ENCODE data around the gene HOXC12.

The HOXC12 gene, protein sequence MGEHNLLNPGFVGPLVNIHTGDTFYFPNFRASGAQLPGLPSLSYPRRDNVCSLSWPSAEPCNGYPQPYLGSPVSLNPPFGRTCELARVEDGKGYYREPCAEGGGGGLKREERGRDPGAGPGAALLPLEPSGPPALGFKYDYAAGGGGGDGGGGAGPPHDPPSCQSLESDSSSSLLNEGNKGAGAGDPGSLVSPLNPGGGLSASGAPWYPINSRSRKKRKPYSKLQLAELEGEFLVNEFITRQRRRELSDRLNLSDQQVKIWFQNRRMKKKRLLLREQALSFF

GRCh38 chr12:53954694-53955035, at the start of gene HOXC12:
HOXC12 (plus strand) TSS chr12:53954903; CDS start chr12:53954930, 27 bp downstream.
- no peak for ATAC-seq
- TF ChIP-seq GLIS3 (CRISPR knock-in tag; IDR thresholded peaks at IDR 0.05) (no peak), ISL1 (CRISPR knock-in tag; IDR thresholded peaks at IDR 0.05) (no peak), RARB (CRISPR knock-in tag; IDR thresholded peaks at IDR 0.05) (no peak), CSRNP3 (CRISPR knock-in tag; IDR thresholded peaks at IDR 0.05) (no peak), ZFP30 (CRISPR knock-in tag; IDR thresholded peaks at IDR 0.05) (no peak), CSDC2 (CRISPR knock-in tag; IDR thresholded peaks at IDR 0.05) (no peak), ZNF8 (CRISPR knock-in tag; IDR thresholded peaks at IDR 0.05) (no peak), ZNF565 (CRISPR knock-in tag; conservative IDR thresholded peaks at IDR 0.05; ENCODE audit: low read depth) (no peak), ZC3H10 (CRISPR knock-in tag; IDR thresholded peaks at IDR 0.05) (no peak), ESRRG (CRISPR knock-in tag; IDR thresholded peaks at IDR 0.05) (no peak), PPARA (CRISPR knock-in tag; IDR thresholded peaks at IDR 0.05; ENCODE audit: borderline replicate concordance) (no peak), PATZ1 (CRISPR knock-in tag; IDR thresholded peaks at IDR 0.05; ENCODE audit: borderline replicate concordance) (no peak)
- TF ChIP-seq, protein P1, sequence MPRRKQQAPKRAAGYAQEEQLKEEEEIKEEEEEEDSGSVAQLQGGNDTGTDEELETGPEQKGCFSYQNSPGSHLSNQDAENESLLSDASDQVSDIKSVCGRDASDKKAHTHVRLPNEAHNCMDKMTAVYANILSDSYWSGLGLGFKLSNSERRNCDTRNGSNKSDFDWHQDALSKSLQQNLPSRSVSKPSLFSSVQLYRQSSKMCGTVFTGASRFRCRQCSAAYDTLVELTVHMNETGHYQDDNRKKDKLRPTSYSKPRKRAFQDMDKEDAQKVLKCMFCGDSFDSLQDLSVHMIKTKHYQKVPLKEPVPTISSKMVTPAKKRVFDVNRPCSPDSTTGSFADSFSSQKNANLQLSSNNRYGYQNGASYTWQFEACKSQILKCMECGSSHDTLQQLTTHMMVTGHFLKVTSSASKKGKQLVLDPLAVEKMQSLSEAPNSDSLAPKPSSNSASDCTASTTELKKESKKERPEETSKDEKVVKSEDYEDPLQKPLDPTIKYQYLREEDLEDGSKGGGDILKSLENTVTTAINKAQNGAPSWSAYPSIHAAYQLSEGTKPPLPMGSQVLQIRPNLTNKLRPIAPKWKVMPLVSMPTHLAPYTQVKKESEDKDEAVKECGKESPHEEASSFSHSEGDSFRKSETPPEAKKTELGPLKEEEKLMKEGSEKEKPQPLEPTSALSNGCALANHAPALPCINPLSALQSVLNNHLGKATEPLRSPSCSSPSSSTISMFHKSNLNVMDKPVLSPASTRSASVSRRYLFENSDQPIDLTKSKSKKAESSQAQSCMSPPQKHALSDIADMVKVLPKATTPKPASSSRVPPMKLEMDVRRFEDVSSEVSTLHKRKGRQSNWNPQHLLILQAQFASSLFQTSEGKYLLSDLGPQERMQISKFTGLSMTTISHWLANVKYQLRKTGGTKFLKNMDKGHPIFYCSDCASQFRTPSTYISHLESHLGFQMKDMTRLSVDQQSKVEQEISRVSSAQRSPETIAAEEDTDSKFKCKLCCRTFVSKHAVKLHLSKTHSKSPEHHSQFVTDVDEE (CRISPR knock-in tag; IDR thresholded peaks at IDR 0.05) = no peak

- no peak for TF ChIP-seq ESRRG (CRISPR knock-in tag; IDR thresholded peaks at IDR 0.05)
- no peak for TF ChIP-seq BACH2 (CRISPR knock-in tag; IDR thresholded peaks at IDR 0.05; ENCODE audit: borderline replicate concordance)
- TF ChIP-seq POU6F1 (CRISPR knock-in tag; IDR thresholded peaks at IDR 0.05; ENCODE audit: borderline replicate concordance, low read depth) = no peak
- no peak for TF ChIP-seq SNAI2 (CRISPR knock-in tag; IDR thresholded peaks at IDR 0.05)
- TF ChIP-seq TOX (CRISPR knock-in tag; IDR thresholded peaks at IDR 0.05; ENCODE audit: borderline replicate concordance) = no peak
- ATAC-seq = no peak
These were observed 47.6 kb upstream of the HOXC12 start for GRCh38 chr12:53907103-53907502.

GRCh38 chr12:53916788-53917655, 37.7 kb upstream of the HOXC12 start:
- ATAC-seq = no peak

More at GRCh38 chr12:53916788-53917655, 37.7 kb upstream of the HOXC12 start:
- TF ChIP-seq ZFP30 (CRISPR knock-in tag; IDR thresholded peaks at IDR 0.05) (no peak), ZFP3 (CRISPR knock-in tag; IDR thresholded peaks at IDR 0.05) (no peak), GLIS3 (CRISPR knock-in tag; IDR thresholded peaks at IDR 0.05) (no peak), ARNTL (CRISPR knock-in tag; IDR thresholded peaks at IDR 0.05; ENCODE audit: borderline replicate concordance, low read depth) (no peak), ISL1 (CRISPR knock-in tag; IDR thresholded peaks at IDR 0.05) (no peak), ZNF70 (CRISPR knock-in tag; IDR thresholded peaks at IDR 0.05) (no peak)
